DMS53 treated with DMSO at 0.1 percent for 48 hours (cell line): ENCODE data around the gene LOXL1.
"Not testable (repeated sequence)": the region's sequence is repeated elsewhere in the genome, so short reads cannot be mapped to it uniquely, and the experiment has no call there.

ENCODE experiments used
- DNase-seq: peaks from one replicate; lab custom pipeline; 2025; ENCODE audit not compliant: unreplicated experiment; lab: John Stamatoyannopoulos, UW

LOXL1 gene

GRCh38 chr15:73972984-73973682 lies 46.9 kb downstream of the LOXL1 start:
- peak; percentile 78 for DNase-seq

- not testable (repeated sequence) for DNase-seq
Observed at GRCh38 chr15:73973683-73974200, 47.5 kb downstream of the LOXL1 start.

- not testable (repeated sequence) for DNase-seq
Observed at GRCh38 chr15:73975440-73976125, 49.3 kb downstream of the LOXL1 start.

- no peak for DNase-seq
Observed at GRCh38 chr15:73978896-73979295, 52.6 kb downstream of the LOXL1 start.

- DNase-seq = no peak
Observed at GRCh38 chr15:73979636-73980035, 53.4 kb downstream of the LOXL1 start.

- no peak for DNase-seq
Observed at GRCh38 chr15:73981761-73982221, 55.5 kb downstream of the LOXL1 start.

- no peak for DNase-seq
Observed at GRCh38 chr15:73982222-73982962, 56.1 kb downstream of the LOXL1 start.

- DNase-seq = no peak
Observed at GRCh38 chr15:73983211-73983727, 57.0 kb downstream of the LOXL1 start.

- no peak for DNase-seq
Observed at GRCh38 chr15:73983773-73984172, 57.5 kb downstream of the LOXL1 start.

- no peak for DNase-seq
Observed at GRCh38 chr15:73984208-73984979, 58.1 kb downstream of the LOXL1 start.

GRCh38 chr15:73985101-73985873 lies 59.0 kb downstream of the LOXL1 start:
- DNase-seq = no peak

- DNase-seq = no peak
Observed at GRCh38 chr15:73986055-73986775, 60.0 kb downstream of the LOXL1 start.

- no peak for DNase-seq
Observed at GRCh38 chr15:73986776-73987056, 60.5 kb downstream of the LOXL1 start.

GRCh38 chr15:73987250-73987649 lies 61.0 kb downstream of the LOXL1 start:
- no peak for DNase-seq

GRCh38 chr15:73987681-73988444 lies 61.6 kb downstream of the LOXL1 start:
- no peak for DNase-seq

- DNase-seq = no peak
Observed at GRCh38 chr15:73988445-73988969, 62.2 kb downstream of the LOXL1 start.

- no peak for DNase-seq
Observed at GRCh38 chr15:73989001-73989798, 62.9 kb downstream of the LOXL1 start.
